ENCODE measurements around the gene CBR1. TPM values are rescaled to one million over a fixed set of nuclear protein-coding genes. Genes with fewer than 3 reads are reported as not detected.

The CBR1 gene
- total and polyA plus RNA-seq, 9 donors, result 29.7 to 80.6 (median 44.0) TPM

DNA sequence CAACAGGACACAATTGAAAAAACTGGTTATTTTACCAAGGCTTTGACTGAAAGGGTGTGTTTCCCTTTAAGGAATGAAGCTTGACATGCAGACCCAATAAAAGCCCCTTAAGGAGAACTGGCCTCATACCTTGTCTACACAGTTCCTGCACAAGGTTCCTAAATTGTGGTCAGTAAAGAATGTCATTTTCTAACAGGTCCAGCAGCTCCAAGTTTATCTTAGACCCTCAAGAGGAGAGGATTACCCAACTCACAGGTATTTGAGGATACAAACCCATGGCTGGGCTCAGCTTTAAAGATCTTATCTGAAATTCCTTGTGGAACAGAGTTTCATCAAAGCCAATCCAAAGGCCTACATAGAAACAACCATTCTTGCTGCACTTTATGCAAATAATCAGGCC lies 33.6 kb downstream of the CBR1 start:
- Histone ChIP-seq H3K27ac (no peak overlapping the region), H3K36me3 (no peaks in the 10 kb centered on the region), H3K9me3 (no peaks in the 10 kb centered on the region), H3K4me1 (ENCODE audit: insufficient read depth) (peaks cover 3% of the 10 kb centered on the region), H3K4me3 (no peak overlapping the region), H3K27me3 (no peaks in the 10 kb centered on the region)
- no peak for DNase-seq
- TF ChIP-seq POLR2A (IDR thresholded peaks at IDR 0.05) (no peak), EP300 (IDR thresholded peaks at IDR 0.05) (no peak)
- TF ChIP-seq, protein P1, sequence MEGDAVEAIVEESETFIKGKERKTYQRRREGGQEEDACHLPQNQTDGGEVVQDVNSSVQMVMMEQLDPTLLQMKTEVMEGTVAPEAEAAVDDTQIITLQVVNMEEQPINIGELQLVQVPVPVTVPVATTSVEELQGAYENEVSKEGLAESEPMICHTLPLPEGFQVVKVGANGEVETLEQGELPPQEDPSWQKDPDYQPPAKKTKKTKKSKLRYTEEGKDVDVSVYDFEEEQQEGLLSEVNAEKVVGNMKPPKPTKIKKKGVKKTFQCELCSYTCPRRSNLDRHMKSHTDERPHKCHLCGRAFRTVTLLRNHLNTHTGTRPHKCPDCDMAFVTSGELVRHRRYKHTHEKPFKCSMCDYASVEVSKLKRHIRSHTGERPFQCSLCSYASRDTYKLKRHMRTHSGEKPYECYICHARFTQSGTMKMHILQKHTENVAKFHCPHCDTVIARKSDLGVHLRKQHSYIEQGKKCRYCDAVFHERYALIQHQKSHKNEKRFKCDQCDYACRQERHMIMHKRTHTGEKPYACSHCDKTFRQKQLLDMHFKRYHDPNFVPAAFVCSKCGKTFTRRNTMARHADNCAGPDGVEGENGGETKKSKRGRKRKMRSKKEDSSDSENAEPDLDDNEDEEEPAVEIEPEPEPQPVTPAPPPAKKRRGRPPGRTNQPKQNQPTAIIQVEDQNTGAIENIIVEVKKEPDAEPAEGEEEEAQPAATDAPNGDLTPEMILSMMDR (IDR thresholded peaks at IDR 0.05), result no peak
- intact Hi-C loops (cut with DNase I), result no loop called here

DNA sequence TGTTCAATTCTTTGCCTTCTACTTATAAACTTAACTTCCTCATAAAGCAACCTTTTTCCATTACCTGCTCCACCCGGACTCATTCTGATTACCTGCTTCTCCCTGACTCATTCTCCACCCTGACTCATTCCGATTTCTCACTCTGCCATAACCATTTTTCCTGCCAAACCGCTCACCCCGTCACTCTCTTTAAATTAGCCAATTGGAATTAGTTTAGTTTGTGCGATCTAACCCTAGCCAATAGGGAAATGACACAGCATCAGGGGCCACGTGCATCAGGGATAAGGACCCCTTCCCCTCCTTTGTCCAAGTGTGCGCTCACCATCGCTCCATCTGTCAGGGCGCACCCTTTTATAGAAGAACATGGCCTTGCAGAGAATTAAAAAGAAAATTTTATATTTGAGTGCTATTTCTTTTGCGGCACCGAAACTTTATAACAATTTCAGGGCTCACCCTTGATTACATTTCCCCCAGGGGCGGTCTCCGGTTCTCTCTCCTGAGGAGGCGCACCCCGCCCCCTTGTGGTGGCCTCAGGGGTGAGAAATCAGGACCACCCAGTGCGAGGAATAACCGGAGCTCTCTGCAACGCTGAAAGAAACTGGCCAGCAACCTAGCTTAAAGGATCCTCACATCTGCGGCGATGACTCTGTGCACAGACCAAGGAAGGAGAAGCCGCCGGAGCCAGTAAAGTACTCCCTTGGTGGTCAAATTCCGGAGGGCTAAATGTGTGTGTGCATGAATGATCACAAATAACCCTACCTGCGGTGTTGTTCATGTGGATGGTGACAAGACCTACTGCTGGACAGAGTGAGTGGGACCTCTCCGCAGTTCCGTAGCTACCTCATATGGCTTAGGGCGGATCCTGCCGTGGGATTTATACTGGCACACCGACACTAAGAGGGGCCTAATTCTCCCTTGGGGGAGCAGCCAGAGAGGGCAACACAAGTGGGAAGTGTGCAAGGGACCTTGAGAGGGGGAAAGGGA lies 34.8 kb downstream of the CBR1 start:
- TF ChIP-seq, protein P1 (IDR thresholded peaks at IDR 0.05), result no peak
- TF ChIP-seq EP300 (IDR thresholded peaks at IDR 0.05) (no peak), POLR2A (IDR thresholded peaks at IDR 0.05) (no peak)
- peak in 3 of 5 donors; percentile 31 to 56 (median 43) for DNase-seq
- intact Hi-C loops (cut with DNase I), result no loop called here
- Histone ChIP-seq H3K4me1 (ENCODE audit: insufficient read depth) (peaks cover 3% of the 10 kb centered on the region), H3K27ac (no peak overlapping the region), H3K4me3 (no peak overlapping the region), H3K9me3 (no peaks in the 10 kb centered on the region), H3K36me3 (no peaks in the 10 kb centered on the region), H3K27me3 (no peaks in the 10 kb centered on the region)
- WGBS, 3 donors, result 19 to 38% (median 26%) methylated on average over 29 of the region's 29 CpGs

DNA sequence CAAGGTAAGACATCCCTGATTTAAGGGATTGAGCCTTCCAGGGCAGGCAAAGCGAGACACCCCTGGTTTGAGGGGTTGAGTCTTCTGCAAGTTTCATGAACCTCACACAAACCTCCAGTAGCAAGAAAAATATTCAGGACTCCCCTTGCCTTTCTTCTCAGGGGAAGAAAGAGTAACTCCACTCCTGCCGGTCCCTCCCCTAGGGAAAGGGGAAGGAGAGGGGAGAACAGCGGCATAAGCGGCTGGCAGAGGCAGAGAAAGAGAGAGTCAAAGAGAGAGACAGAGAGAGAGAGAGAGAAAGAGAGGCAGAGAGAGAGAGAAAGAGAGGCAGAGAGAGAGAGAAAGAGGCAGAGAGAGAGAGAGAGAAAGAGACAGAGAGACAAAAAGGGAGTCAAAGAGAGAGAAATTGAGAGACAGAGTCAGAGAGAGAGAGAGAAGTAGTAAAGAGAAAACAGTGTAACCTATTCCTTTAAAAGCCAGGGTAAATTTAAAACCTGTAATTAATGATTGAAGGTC lies 35.6 kb downstream of the CBR1 start:
- Histone ChIP-seq H3K27me3 (no peaks in the 10 kb centered on the region), H3K36me3 (no peaks in the 10 kb centered on the region), H3K27ac (no peak overlapping the region), H3K4me1 (ENCODE audit: insufficient read depth) (peaks cover 3% of the 10 kb centered on the region), H3K9me3 (no peaks in the 10 kb centered on the region), H3K4me3 (no peak overlapping the region)
- DNase-seq, result no peak
- TF ChIP-seq, protein P1 (IDR thresholded peaks at IDR 0.05), result no peak
- TF ChIP-seq EP300 (IDR thresholded peaks at IDR 0.05), result no peak
- no peak for TF ChIP-seq POLR2A (IDR thresholded peaks at IDR 0.05)
- WGBS, 3 donors, result 68 to 79% (median 73%) methylated on average over 4 of the region's 4 CpGs
- intact Hi-C loops (cut with DNase I), result no loop called here

DNA sequence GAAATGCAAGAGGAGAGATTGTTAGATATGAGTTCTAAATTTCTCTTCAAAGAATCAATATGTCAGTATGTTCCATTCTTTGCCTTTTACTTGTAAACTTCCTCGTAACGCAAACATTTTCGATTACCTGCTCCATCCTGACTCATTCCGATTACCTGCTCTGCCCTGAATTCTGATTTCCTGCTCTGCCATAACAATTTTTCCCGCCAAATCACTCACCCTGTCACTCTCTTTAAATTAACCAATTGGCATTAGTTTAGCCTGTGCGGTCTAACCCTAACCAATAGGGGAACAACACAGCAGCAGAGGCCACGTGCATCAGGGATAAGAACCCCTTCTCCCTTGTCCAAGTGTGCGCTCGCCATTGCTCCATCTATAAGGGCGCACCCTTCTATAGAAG lies 40.0 kb downstream of the CBR1 start:
- WGBS, 3 donors, result 95 to 96% (median 96%) methylated on average over 10 of the region's 10 CpGs
- Histone ChIP-seq H3K9me3 (no peaks in the 10 kb centered on the region), H3K27me3 (no peaks in the 10 kb centered on the region), H3K27ac (no peak overlapping the region), H3K36me3 (no peaks in the 10 kb centered on the region), H3K4me1 (ENCODE audit: insufficient read depth) (peaks cover under 1% of the 10 kb centered on the region), H3K4me3 (no peak overlapping the region)
- no peak for DNase-seq
- no peak for TF ChIP-seq EP300 (IDR thresholded peaks at IDR 0.05)
- TF ChIP-seq POLR2A (IDR thresholded peaks at IDR 0.05), result no peak
- TF ChIP-seq, protein P1 (IDR thresholded peaks at IDR 0.05), result no peak
- intact Hi-C loops (cut with DNase I), result loop anchor here in 1 of 4 donors (10.0 kb wide), 1 partner anchor 45 kb away; the partner anchor contains the start of gene SETD4
